HEK293 (cell line): Measurements from ENCODE around the gene SETD3.

Experiments used
- BCL11A ChIP-seq: fragments of 450-650 bp; formaldehyde crosslinking; IDR thresholded peaks from 2 replicates; pipeline ENCODE4 v1.5.1; 2016; ENCODE audit warnings: low read depth, missing biosample characterization, missing genetic modification characterization
- KLF17 ChIP-seq: fragments of 450-650 bp; formaldehyde crosslinking; IDR thresholded peaks from 2 replicates; pipeline ENCODE4 v1.5.1; 2016; ENCODE audit warnings: missing biosample characterization, missing genetic modification characterization
- SCRT1 ChIP-seq: fragments of 450-650 bp; formaldehyde crosslinking; IDR thresholded peaks from 2 replicates; pipeline ENCODE4 v1.5.1; 2016; ENCODE audit warnings: missing biosample characterization, missing genetic modification characterization, borderline replicate concordance
- SP3 ChIP-seq: fragments of 450-650 bp; formaldehyde crosslinking; IDR thresholded peaks from 2 replicates; pipeline ENCODE4 v1.5.1; 2016; ENCODE audit warnings: missing biosample characterization, missing genetic modification characterization
- ZFHX2 ChIP-seq: fragments of 450-650 bp; formaldehyde crosslinking; conservative IDR thresholded peaks from 2 replicates; pipeline ENCODE4 v1.5.1; 2016; ENCODE audit warnings: missing biosample characterization, missing genetic modification characterization
- ZNF140 ChIP-seq: fragments of 450-650 bp; formaldehyde crosslinking; IDR thresholded peaks from 2 replicates; pipeline ENCODE4 v1.5.1; 2016; ENCODE audit warnings: missing biosample characterization, missing genetic modification characterization
- ZNF169 ChIP-seq: fragments of 450-650 bp; formaldehyde crosslinking; IDR thresholded peaks from 2 replicates; pipeline ENCODE4 v1.5.1; 2016; ENCODE audit warnings: missing biosample characterization, missing genetic modification characterization
- ZNF221 ChIP-seq: fragments of 450-650 bp; formaldehyde crosslinking; IDR thresholded peaks from 2 replicates; pipeline ENCODE4 v1.5.1; 2017; ENCODE audit warnings: missing biosample characterization, missing genetic modification characterization, borderline replicate concordance
- ZNF561 ChIP-seq: fragments of 450-650 bp; IDR thresholded peaks from 2 replicates; pipeline ENCODE4 v1.5.1; 2018; ENCODE audit warnings: missing biosample characterization, missing genetic modification characterization, borderline replicate concordance
- ZNF580 ChIP-seq: fragments of 450-650 bp; formaldehyde crosslinking; IDR thresholded peaks from 2 replicates; pipeline ENCODE4 v1.5.1; 2016; ENCODE audit warnings: missing biosample characterization, missing genetic modification characterization
- ZNF664 ChIP-seq: fragments of 450-650 bp; formaldehyde crosslinking; IDR thresholded peaks from 2 replicates; pipeline ENCODE4 v1.5.1; 2016; ENCODE audit warnings: missing biosample characterization, missing genetic modification characterization
- ZNF701 ChIP-seq: fragments of 450-650 bp; formaldehyde crosslinking; IDR thresholded peaks from 2 replicates; pipeline ENCODE4 v1.5.1; 2016; ENCODE audit warnings: missing biosample characterization, missing genetic modification characterization
- TF ChIP-seq, protein P1 (sequence below): fragments of 450-650 bp; formaldehyde crosslinking; IDR thresholded peaks from 2 replicates; pipeline ENCODE4 v1.5.1; 2017; ENCODE audit warnings: missing biosample characterization, missing genetic modification characterization
- TF ChIP-seq, protein P2 (sequence below): fragments of 450-650 bp; IDR thresholded peaks from 2 replicates; pipeline ENCODE4 v1.5.1; 2018; ENCODE audit warnings: missing biosample characterization, mild to moderate bottlenecking, missing genetic modification characterization
- TF ChIP-seq, protein P3 (sequence below): fragments of 450-650 bp; formaldehyde crosslinking; IDR thresholded peaks from 2 replicates; pipeline ENCODE4 v1.5.1; 2016; ENCODE audit warnings: missing biosample characterization, missing genetic modification characterization
- TF ChIP-seq, protein P4 (sequence below): fragments of 450-650 bp; formaldehyde crosslinking; IDR thresholded peaks from 2 replicates; pipeline ENCODE4 v1.5.1; 2016; ENCODE audit warnings: missing biosample characterization, missing genetic modification characterization
- TF ChIP-seq, protein P5 (sequence below): fragments of 450-650 bp; IDR thresholded peaks from 2 replicates; pipeline ENCODE4 v1.5.1; 2018; ENCODE audit warnings: missing biosample characterization, missing genetic modification characterization
- TF ChIP-seq, protein P6 (sequence below): fragments of 450-650 bp; formaldehyde crosslinking; IDR thresholded peaks from 2 replicates; pipeline ENCODE4 v1.5.1; 2016; ENCODE audit warnings: missing biosample characterization, missing genetic modification characterization

Gene SETD3

GRCh38 chr14:99522934-99523703 is 42.5 kb upstream of the SETD3 start (continued):
- TF ChIP-seq, protein P1, sequence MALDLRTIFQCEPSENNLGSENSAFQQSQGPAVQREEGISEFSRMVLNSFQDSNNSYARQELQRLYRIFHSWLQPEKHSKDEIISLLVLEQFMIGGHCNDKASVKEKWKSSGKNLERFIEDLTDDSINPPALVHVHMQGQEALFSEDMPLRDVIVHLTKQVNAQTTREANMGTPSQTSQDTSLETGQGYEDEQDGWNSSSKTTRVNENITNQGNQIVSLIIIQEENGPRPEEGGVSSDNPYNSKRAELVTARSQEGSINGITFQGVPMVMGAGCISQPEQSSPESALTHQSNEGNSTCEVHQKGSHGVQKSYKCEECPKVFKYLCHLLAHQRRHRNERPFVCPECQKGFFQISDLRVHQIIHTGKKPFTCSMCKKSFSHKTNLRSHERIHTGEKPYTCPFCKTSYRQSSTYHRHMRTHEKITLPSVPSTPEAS (tag by site-specific recombination) = no peak
- TF ChIP-seq, protein P2, sequence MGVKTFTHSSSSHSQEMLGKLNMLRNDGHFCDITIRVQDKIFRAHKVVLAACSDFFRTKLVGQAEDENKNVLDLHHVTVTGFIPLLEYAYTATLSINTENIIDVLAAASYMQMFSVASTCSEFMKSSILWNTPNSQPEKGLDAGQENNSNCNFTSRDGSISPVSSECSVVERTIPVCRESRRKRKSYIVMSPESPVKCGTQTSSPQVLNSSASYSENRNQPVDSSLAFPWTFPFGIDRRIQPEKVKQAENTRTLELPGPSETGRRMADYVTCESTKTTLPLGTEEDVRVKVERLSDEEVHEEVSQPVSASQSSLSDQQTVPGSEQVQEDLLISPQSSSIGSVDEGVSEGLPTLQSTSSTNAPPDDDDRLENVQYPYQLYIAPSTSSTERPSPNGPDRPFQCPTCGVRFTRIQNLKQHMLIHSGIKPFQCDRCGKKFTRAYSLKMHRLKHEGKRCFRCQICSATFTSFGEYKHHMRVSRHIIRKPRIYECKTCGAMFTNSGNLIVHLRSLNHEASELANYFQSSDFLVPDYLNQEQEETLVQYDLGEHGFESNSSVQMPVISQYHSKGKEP (tag by site-specific recombination) = 0 out of 2 replicates have a peak, but pooled peaks have one; percentile 34
- no peak for TF ChIP-seq SCRT1 (tag by site-specific recombination)
- no peak for TF ChIP-seq BCL11A (tag by site-specific recombination)
- TF ChIP-seq ZNF221 = no peak
- no peak for TF ChIP-seq SP3 (tag by site-specific recombination)
- TF ChIP-seq, protein P3, sequence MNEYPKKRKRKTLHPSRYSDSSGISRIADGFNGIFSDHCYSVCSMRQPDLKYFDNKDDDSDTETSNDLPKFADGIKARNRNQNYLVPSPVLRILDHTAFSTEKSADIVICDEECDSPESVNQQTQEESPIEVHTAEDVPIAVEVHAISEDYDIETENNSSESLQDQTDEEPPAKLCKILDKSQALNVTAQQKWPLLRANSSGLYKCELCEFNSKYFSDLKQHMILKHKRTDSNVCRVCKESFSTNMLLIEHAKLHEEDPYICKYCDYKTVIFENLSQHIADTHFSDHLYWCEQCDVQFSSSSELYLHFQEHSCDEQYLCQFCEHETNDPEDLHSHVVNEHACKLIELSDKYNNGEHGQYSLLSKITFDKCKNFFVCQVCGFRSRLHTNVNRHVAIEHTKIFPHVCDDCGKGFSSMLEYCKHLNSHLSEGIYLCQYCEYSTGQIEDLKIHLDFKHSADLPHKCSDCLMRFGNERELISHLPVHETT (tag by site-specific recombination) = no peak
- 0 out of 2 replicates have a peak, but pooled peaks have one; percentile 22 for TF ChIP-seq ZNF561
- TF ChIP-seq, protein P4, sequence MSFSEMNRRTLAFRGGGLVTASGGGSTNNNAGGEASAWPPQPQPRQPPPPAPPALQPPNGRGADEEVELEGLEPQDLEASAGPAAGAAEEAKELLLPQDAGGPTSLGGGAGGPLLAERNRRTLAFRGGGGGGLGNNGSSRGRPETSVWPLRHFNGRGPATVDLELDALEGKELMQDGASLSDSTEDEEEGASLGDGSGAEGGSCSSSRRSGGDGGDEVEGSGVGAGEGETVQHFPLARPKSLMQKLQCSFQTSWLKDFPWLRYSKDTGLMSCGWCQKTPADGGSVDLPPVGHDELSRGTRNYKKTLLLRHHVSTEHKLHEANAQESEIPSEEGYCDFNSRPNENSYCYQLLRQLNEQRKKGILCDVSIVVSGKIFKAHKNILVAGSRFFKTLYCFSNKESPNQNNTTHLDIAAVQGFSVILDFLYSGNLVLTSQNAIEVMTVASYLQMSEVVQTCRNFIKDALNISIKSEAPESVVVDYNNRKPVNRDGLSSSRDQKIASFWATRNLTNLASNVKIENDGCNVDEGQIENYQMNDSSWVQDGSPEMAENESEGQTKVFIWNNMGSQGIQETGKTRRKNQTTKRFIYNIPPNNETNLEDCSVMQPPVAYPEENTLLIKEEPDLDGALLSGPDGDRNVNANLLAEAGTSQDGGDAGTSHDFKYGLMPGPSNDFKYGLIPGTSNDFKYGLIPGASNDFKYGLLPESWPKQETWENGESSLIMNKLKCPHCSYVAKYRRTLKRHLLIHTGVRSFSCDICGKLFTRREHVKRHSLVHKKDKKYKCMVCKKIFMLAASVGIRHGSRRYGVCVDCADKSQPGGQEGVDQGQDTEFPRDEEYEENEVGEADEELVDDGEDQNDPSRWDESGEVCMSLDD = no peak
- TF ChIP-seq ZNF580 (tag by site-specific recombination) = no peak
- TF ChIP-seq, protein P5, sequence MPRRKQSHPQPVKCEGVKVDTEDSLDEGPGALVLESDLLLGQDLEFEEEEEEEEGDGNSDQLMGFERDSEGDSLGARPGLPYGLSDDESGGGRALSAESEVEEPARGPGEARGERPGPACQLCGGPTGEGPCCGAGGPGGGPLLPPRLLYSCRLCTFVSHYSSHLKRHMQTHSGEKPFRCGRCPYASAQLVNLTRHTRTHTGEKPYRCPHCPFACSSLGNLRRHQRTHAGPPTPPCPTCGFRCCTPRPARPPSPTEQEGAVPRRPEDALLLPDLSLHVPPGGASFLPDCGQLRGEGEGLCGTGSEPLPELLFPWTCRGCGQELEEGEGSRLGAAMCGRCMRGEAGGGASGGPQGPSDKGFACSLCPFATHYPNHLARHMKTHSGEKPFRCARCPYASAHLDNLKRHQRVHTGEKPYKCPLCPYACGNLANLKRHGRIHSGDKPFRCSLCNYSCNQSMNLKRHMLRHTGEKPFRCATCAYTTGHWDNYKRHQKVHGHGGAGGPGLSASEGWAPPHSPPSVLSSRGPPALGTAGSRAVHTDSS = no peak
- no peak for TF ChIP-seq ZNF169
- TF ChIP-seq, protein P6, sequence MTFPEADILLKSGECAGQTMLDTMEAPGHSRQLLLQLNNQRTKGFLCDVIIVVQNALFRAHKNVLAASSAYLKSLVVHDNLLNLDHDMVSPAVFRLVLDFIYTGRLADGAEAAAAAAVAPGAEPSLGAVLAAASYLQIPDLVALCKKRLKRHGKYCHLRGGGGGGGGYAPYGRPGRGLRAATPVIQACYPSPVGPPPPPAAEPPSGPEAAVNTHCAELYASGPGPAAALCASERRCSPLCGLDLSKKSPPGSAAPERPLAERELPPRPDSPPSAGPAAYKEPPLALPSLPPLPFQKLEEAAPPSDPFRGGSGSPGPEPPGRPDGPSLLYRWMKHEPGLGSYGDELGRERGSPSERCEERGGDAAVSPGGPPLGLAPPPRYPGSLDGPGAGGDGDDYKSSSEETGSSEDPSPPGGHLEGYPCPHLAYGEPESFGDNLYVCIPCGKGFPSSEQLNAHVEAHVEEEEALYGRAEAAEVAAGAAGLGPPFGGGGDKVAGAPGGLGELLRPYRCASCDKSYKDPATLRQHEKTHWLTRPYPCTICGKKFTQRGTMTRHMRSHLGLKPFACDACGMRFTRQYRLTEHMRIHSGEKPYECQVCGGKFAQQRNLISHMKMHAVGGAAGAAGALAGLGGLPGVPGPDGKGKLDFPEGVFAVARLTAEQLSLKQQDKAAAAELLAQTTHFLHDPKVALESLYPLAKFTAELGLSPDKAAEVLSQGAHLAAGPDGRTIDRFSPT (tag by site-specific recombination) = no peak
- no peak for TF ChIP-seq ZNF664
- TF ChIP-seq ZNF140 = no peak
- peak; percentile 75 for TF ChIP-seq KLF17
- no peak for TF ChIP-seq ZNF701 (tag by site-specific recombination)
- TF ChIP-seq ZFHX2 = peak; percentile 76
